ENCODE results near the gene NAT10. TPM values are rescaled to one million over a fixed set of nuclear protein-coding genes. Genes with fewer than 3 reads are reported as not detected.
"Not testable (repeated sequence)": the region's sequence is repeated elsewhere in the genome, so short reads cannot be mapped to it uniquely, and the experiment has no call there.

The NAT10 gene
- total and polyA plus RNA-seq, 3 experiments from 2014 or later, result 40.1 to 148 (median 143) TPM

DNA sequence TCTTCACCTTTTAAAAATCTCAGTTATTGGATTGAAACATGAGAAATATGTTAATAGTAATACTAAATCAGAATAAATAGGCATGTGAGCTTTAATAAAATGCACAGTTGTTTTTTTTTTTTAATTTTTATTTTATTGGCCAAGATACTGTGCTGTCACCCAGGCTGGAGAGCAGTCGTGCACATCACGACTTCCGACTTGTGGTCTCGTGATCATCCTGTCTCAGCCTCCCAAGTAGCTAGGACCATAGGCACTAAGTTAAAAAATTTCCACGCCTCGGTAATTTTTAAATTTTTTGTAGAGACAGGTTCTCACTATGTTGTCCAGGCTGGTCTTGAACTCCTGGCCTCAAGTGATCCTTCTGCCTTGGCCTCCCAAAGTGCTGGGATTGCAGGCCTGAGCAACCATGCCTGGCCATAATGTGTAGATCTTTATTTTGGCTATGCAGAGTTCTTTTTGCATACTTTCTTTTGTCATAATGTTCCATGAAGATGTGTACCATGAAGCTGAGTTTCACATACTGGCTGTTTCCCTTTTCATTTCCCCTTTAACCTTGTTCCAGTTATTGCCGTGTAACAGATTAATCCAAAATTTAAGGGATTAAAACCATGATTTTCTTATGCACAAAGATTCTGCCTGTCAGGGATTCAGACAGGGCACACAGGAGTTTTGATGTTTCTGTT lies 37.9 kb upstream of the NAT10 start:
- ChIA-PET CTCF (interaction anchor here (1.4 to 1.8 kb wide), 2 partner anchors 10 to 71 kb away, joined by 3 to 6 read pairs; no protein-coding TSS in a partner anchor), POLR2A (no interaction called here)
- H3K27ac Mint-ChIP-seq, result peak overlapping the region in 7 of 8 donors; percentile 45 to 79 (median 68)
- Histone ChIP-seq H3K4me3 (ENCODE audit: low read length) (no peak overlapping the region), H3K9me3 (ENCODE audit: low read length) (no peaks in the 10 kb centered on the region), H3K4me1 (ENCODE audit: insufficient read depth, low read length) (peaks cover 35% of the 10 kb centered on the region), H3K27ac (ENCODE audit: low read depth, low read length) (no peak overlapping the region), H3K27me3 (ENCODE audit: insufficient read depth, low read length, poor library complexity, severe bottlenecking) (no peaks in the 10 kb centered on the region), H3K36me3 (ENCODE audit: insufficient read depth, low read length) (peaks cover 7% of the 10 kb centered on the region)
- H3K27me3 Mint-ChIP-seq, result no peaks in the 10 kb centered on the region
- H3K4me3 Mint-ChIP-seq, result peak overlapping the region in 5 of 7 donors; percentile 6 to 49 (median 37)
- DNase-seq, result no peak
- H3K9me3 Mint-ChIP-seq, result no peaks in the 10 kb centered on the region
- H3K4me1 Mint-ChIP-seq, result peaks cover 62 to 83% (median 77%) of the 10 kb centered on the region in 3 donors
- H3K36me3 Mint-ChIP-seq, result peaks cover 0 to 58% (median 9%) of the 10 kb centered on the region in 3 donors

DNA sequence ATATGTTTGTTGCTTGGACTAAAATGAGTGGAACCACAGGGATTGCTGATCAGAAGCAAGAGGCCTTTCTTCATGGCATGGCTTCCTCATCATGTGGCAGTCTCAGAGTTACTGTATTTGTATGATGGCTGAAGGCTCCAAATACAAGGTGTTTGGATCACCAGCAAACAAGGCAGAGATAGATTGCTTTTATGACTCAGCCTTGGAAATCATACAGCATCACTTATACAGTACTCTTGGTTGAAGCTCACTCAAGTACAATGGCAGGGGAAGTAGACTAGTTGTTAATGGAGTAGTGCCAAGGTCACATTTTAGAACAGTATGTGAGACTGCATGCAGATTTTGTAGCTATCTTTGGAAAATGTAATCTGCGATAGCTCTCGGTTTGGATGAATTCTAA lies 37.3 kb upstream of the NAT10 start:
- Mint-ChIP-seq H3K36me3 (peaks cover 0 to 59% (median 9%) of the 10 kb centered on the region in 3 donors), H3K27ac (peak overlapping the region in 5 of 8 donors; percentile 0 to 72 (median 45)), H3K4me1 (peaks cover 60 to 82% (median 74%) of the 10 kb centered on the region in 3 donors), H3K9me3 (no peaks in the 10 kb centered on the region), H3K27me3 (no peaks in the 10 kb centered on the region), H3K4me3 (peak overlapping the region in 4 of 7 donors; percentile 6 to 49 (median 42))
- H3K4me3 ChIP-seq (ENCODE audit: low read length), result no peak overlapping the region
- H3K4me1 ChIP-seq (ENCODE audit: insufficient read depth, low read length), result peaks cover 32% of the 10 kb centered on the region
- no peaks in the 10 kb centered on the region for H3K27me3 ChIP-seq (ENCODE audit: insufficient read depth, low read length, poor library complexity, severe bottlenecking)
- ChIA-PET POLR2A (no interaction called here), CTCF (interaction anchor here (1.4 to 1.8 kb wide), 2 partner anchors 10 to 72 kb away, joined by 3 to 6 read pairs; no protein-coding TSS in a partner anchor)
- peaks cover 12% of the 10 kb centered on the region for H3K36me3 ChIP-seq (ENCODE audit: insufficient read depth, low read length)
- H3K27ac ChIP-seq (ENCODE audit: low read depth, low read length), result no peak overlapping the region
- H3K9me3 ChIP-seq (ENCODE audit: low read length), result no peaks in the 10 kb centered on the region
- no peak for DNase-seq

DNA sequence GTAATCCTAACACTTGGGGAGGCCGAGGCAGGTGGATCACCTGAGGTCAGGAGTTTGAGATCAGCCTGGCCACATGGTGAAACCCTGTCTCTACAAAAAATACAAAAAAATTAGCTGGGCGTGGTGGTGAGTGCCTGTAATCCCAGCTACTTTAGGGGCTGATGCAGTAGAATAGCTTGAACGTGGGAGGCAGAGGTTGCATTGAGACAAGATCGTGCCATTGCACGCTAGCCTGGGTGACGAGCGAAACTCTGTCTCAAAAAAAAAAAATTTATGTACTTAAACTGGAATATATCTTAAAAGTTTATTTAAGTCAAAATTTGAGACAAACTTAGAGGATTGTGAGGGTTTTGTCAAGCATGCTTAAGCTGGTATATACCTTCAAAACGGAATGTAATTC lies 34.1 kb upstream of the NAT10 start:
- H3K9me3 ChIP-seq (ENCODE audit: low read length); H3K27me3 Mint-ChIP-seq; H3K27me3 ChIP-seq (ENCODE audit: insufficient read depth, low read length, poor library complexity, severe bottlenecking); H3K27ac ChIP-seq (ENCODE audit: low read depth, low read length); H3K4me3 ChIP-seq (ENCODE audit: low read length); H3K9me3 Mint-ChIP-seq; DNase-seq: not testable (repeated sequence)
- CTCF ChIA-PET, result interaction anchor here (1.2 kb wide), 1 partner anchor 75 kb away, joined by 3 read pairs; no protein-coding TSS in a partner anchor
- peaks cover 0 to 66% (median 7%) of the 10 kb centered on the region in 3 donors for H3K36me3 Mint-ChIP-seq
- peak overlapping the region in 1 of 7 donors; percentile 61 for H3K4me3 Mint-ChIP-seq
- peaks cover 31% of the 10 kb centered on the region for H3K4me1 ChIP-seq (ENCODE audit: insufficient read depth, low read length)
- POLR2A ChIA-PET, result interaction anchor here (1.0 kb wide), 1 partner anchor 18 kb away, joined by 5 read pairs; no protein-coding TSS in a partner anchor
- peaks cover 30% of the 10 kb centered on the region for H3K36me3 ChIP-seq (ENCODE audit: insufficient read depth, low read length)
- H3K27ac Mint-ChIP-seq, result peak overlapping the region in 1 of 8 donors; percentile 17
- H3K4me1 Mint-ChIP-seq, result peaks cover 52 to 83% (median 78%) of the 10 kb centered on the region in 3 donors

DNA sequence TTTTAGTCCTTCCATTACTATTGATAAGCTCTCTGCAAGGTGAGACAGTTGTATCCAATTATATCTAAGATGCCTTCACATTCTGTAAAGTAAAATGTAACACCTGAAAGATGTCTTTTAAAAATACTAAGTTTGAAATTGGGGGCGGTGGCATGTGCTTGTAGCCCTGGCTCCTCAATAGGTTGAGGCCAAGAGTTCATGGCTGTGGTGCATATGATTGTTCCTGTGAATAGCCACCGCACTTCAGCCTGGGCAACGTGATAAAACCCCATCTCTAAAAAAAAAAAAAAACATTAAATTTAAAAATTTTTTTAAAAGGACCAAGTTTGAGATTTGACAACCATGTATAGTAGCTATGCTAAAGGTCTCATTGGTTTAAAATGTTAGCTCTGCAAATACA lies 33.4 kb upstream of the NAT10 start:
- peaks cover 35% of the 10 kb centered on the region for H3K36me3 ChIP-seq (ENCODE audit: insufficient read depth, low read length)
- H3K27me3 ChIP-seq (ENCODE audit: insufficient read depth, low read length, poor library complexity, severe bottlenecking), result no peaks in the 10 kb centered on the region
- Mint-ChIP-seq H3K36me3 (peaks cover 0 to 67% (median 8%) of the 10 kb centered on the region in 3 donors), H3K27ac (peak overlapping the region in 1 of 8 donors; percentile 17), H3K4me1 (peaks cover 50 to 80% (median 76%) of the 10 kb centered on the region in 3 donors), H3K4me3 (no peak overlapping the region), H3K27me3 (no peaks in the 10 kb centered on the region), H3K9me3 (no peaks in the 10 kb centered on the region)
- DNase-seq, result no peak
- H3K27ac ChIP-seq (ENCODE audit: low read depth, low read length), result no peak overlapping the region
- H3K4me3 ChIP-seq (ENCODE audit: low read length), result no peak overlapping the region
- CTCF ChIA-PET, result no interaction called here
- peaks cover 31% of the 10 kb centered on the region for H3K4me1 ChIP-seq (ENCODE audit: insufficient read depth, low read length)
- H3K9me3 ChIP-seq (ENCODE audit: low read length), result no peaks in the 10 kb centered on the region
- POLR2A ChIA-PET, result interaction anchor here (0.5 to 1.0 kb wide), 2 partner anchors 12 to 19 kb away, joined by 5 read pairs; no protein-coding TSS in a partner anchor

DNA sequence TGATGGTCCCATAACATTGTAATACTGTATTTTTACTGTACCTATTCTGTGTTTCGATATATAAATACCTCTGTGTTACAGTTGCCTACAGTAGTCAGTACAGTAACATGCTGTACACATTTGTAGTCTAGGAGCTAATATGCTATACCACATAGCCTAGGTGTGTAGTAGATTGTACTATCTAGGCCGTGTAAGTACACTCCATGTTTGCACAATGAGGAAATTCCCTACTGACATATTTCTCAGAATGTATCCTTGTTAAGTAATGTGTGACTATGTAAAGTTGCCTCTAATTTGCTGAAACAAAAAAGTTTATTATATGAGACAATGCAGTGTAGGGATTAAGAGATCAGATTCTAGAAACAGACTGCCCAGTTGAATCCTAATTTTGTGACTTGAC lies 32.6 kb upstream of the NAT10 start:
- POLR2A ChIA-PET, result no interaction called here
- Histone ChIP-seq H3K4me1 (ENCODE audit: insufficient read depth, low read length) (peaks cover 27% of the 10 kb centered on the region), H3K27ac (ENCODE audit: low read depth, low read length) (no peak overlapping the region), H3K4me3 (ENCODE audit: low read length) (no peak overlapping the region), H3K9me3 (ENCODE audit: low read length) (no peaks in the 10 kb centered on the region), H3K36me3 (ENCODE audit: insufficient read depth, low read length) (peaks cover 35% of the 10 kb centered on the region), H3K27me3 (ENCODE audit: insufficient read depth, low read length, poor library complexity, severe bottlenecking) (no peaks in the 10 kb centered on the region)
- Mint-ChIP-seq H3K9me3 (no peaks in the 10 kb centered on the region), H3K4me3 (no peak overlapping the region), H3K27ac (peak overlapping the region in 2 of 8 donors; percentile 68 to 69), H3K36me3 (peaks cover 0 to 71% (median 8%) of the 10 kb centered on the region in 3 donors), H3K4me1 (peaks cover 47 to 80% (median 77%) of the 10 kb centered on the region in 3 donors), H3K27me3 (no peaks in the 10 kb centered on the region)
- DNase-seq, result no peak
- CTCF ChIA-PET, result no interaction called here

DNA sequence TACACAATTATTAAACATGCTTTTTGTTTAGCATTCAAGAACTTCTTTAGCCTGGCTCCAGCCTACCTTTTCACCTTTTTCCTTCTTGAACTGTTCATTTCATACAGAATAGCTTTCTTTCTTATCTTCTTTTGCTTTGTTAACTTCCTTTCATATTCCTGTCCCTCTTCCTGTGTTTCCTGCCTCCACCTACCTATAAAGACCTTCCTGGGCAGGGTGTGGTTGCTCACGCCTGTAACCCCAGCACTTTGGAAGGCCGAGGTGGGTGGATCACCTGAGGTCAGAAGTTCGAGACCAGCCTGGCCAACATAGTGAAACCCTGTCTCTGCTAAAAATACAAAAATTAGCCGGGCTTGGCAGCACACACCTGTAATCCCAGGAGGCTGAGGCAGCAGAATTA lies 31.0 kb upstream of the NAT10 start:
- H3K27ac ChIP-seq (ENCODE audit: low read depth, low read length), result no peak overlapping the region
- H3K36me3 Mint-ChIP-seq, result peaks cover 0 to 79% (median 14%) of the 10 kb centered on the region in 3 donors

DNA sequence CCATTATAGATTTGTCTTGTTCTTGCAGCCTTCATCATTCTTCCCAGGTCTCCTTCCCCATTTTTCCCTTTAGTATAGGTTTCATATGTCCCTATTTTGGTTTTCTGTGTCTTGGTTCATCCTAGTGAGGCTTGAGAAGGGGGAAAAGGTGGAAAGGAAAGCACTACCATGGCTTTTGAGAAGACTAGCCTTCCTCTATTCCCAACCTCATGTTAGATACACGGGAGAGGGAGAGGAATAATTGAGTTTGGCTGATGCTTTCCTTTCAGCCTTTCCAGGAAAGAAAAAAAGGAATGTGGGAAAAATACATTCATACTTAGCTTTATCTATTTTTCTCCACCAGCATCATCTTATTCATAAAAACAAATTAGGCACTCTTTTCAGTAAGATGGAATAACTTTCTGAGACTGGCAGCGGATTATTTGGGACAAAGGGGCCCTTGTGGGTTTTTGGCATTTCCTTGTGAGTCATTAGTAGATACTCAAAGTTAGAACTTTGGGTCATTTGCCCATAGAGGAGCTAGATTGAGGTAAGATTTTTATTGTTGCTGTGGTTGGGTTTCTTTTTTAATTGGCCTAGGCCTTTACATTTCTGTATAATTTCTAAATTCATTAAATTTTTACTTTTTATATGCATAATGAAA lies 30.1 kb upstream of the NAT10 start:
- no peak for DNase-seq
- Histone ChIP-seq H3K36me3 (ENCODE audit: insufficient read depth, low read length) (peaks cover 39% of the 10 kb centered on the region), H3K27me3 (ENCODE audit: insufficient read depth, low read length, poor library complexity, severe bottlenecking) (no peaks in the 10 kb centered on the region), H3K4me3 (ENCODE audit: low read length) (no peak overlapping the region), H3K27ac (ENCODE audit: low read depth, low read length) (no peak overlapping the region), H3K4me1 (ENCODE audit: insufficient read depth, low read length) (peaks cover 12% of the 10 kb centered on the region), H3K9me3 (ENCODE audit: low read length) (no peaks in the 10 kb centered on the region)
- peaks cover 0 to 86% (median 15%) of the 10 kb centered on the region in 3 donors for H3K36me3 Mint-ChIP-seq
- no peaks in the 10 kb centered on the region for H3K27me3 Mint-ChIP-seq
- no peaks in the 10 kb centered on the region for H3K9me3 Mint-ChIP-seq
- ChIA-PET CTCF (interaction anchor here (1.6 kb wide), 1 partner anchor 78 kb away, joined by 5 read pairs; no protein-coding TSS in a partner anchor), POLR2A (no interaction called here)
- H3K4me1 Mint-ChIP-seq, result peaks cover 36 to 71% (median 57%) of the 10 kb centered on the region in 3 donors
- no peak overlapping the region for H3K4me3 Mint-ChIP-seq
- H3K27ac Mint-ChIP-seq, result peak overlapping the region; percentile 2 to 84 (median 43)

More for the DNA sequence above, 31.0 kb upstream of the NAT10 start:
- ChIA-PET POLR2A (no interaction called here), CTCF (no interaction called here)
- Histone ChIP-seq H3K4me1 (ENCODE audit: insufficient read depth, low read length) (peaks cover 15% of the 10 kb centered on the region), H3K36me3 (ENCODE audit: insufficient read depth, low read length) (peaks cover 39% of the 10 kb centered on the region), H3K27me3 (ENCODE audit: insufficient read depth, low read length, poor library complexity, severe bottlenecking) (no peaks in the 10 kb centered on the region), H3K9me3 (ENCODE audit: low read length) (no peaks in the 10 kb centered on the region), H3K4me3 (ENCODE audit: low read length) (no peak overlapping the region)
- Mint-ChIP-seq H3K4me3 (no peak overlapping the region), H3K27me3 (no peaks in the 10 kb centered on the region), H3K4me1 (peaks cover 42 to 77% (median 66%) of the 10 kb centered on the region in 3 donors), H3K27ac (peak overlapping the region in 7 of 8 donors; percentile 26 to 84 (median 70)), H3K9me3 (no peaks in the 10 kb centered on the region)
- DNase-seq, result no peak

DNA sequence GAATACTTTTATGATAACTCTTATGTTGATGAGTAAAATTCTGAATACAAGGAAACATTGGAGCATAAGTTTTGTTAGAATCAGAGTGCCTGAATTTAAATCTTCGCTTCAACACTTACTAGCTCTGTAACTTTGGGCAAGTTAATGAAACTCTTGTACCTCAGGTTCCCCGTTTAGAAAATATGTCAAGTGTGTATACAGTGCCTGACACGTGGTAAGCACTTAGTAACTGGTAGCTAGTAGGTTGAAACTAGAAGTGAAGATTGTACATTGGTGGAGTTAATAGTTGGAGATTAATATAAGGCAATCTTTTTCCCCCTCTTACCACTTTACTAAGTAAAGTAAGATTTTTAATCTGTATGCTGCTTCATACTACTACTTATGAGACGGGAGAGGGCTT lies 24.8 kb upstream of the NAT10 start:
- Histone ChIP-seq H3K4me1 (ENCODE audit: insufficient read depth, low read length) (no peaks in the 10 kb centered on the region), H3K9me3 (ENCODE audit: low read length) (no peaks in the 10 kb centered on the region), H3K4me3 (ENCODE audit: low read length) (no peak overlapping the region), H3K27me3 (ENCODE audit: insufficient read depth, low read length, poor library complexity, severe bottlenecking) (no peaks in the 10 kb centered on the region), H3K36me3 (ENCODE audit: insufficient read depth, low read length) (peaks cover 43% of the 10 kb centered on the region), H3K27ac (ENCODE audit: low read depth, low read length) (no peak overlapping the region)
- Mint-ChIP-seq H3K27ac (peak overlapping the region in 3 of 8 donors; percentile 17 to 71 (median 47)), H3K36me3 (peaks cover 0 to 84% (median 29%) of the 10 kb centered on the region in 3 donors), H3K4me3 (no peak overlapping the region), H3K9me3 (no peaks in the 10 kb centered on the region), H3K27me3 (no peaks in the 10 kb centered on the region), H3K4me1 (peaks cover 16 to 45% (median 25%) of the 10 kb centered on the region in 3 donors)
- DNase-seq, result no peak
- POLR2A ChIA-PET, result no interaction called here
- CTCF ChIA-PET, result no interaction called here
